GM18907 (cell line): Measurements from ENCODE around the gene MYO3B.
"Not testable (repeated sequence)": the region's sequence is repeated elsewhere in the genome, so short reads cannot be mapped to it uniquely, and the experiment has no call there.

Source experiments
- ATAC-seq: cut with Tn5 transposase; IDR thresholded peaks from one replicate; pipeline ENCODE4 v1.9.1; 2021; ENCODE audit warnings: mild to moderate bottlenecking, moderate library complexity; ENCODE audit not compliant: unreplicated experiment

Gene MYO3B

DNA sequence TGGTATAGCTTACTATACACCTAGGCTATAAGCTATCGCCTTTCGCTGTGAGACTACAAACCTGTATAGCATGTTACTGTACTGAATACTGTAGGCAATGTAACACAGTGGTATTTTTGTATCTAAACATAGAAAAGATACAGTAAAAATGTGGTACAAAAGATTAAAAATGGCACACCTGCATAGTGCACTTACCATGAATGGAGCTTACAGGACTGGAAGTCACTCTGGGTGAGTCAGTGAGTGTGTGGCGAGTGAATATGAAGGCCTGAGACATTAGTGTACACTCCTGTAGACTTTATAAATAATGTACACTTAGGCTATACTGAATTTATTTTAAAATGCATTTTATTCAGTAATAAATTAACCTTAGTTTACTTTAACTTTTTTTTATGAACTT is 279.0 kb downstream of the MYO3B start:
- no peak for ATAC-seq

DNA sequence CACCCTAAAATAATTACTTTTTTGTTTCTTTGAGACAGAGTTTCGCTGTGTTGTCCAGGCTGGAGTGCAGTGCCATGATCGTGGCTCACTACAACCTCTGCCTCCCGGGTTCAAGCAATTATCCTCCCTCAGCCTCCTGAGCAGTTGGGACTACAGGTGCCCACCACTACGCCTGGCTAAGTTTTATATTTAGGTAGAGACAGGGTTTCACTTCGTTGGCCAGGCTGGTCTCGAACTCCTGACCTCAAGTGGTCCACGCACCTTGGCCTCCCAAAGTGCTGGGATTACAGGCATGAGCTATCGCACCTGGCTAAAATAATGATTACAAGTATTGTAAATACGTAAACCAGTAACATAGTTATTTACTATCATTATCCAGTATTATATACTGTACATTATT is 279.8 kb downstream of the MYO3B start:
- ATAC-seq, result no peak

DNA sequence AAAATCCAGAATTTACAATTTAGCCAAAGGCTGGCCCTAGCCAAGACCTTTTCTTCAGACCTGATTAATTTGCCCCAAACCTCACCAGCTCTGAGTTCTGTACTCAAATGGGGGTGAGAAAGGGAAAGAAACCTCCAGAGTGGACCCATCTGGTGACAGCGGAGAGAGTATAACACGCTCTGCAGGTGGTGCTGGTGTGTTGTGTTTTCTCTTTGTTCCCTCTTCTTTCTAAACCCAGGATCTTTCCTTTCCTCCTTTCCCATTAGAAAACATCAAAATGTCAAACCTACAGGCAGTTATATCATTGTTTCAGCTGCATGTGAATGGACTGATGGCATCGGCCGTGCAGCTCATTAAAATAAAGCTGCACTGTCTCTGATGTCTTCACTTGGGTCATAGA is 283.9 kb downstream of the MYO3B start:
- no peak for ATAC-seq

GRCh38 chr2:170462433-170463205 is 284.7 kb downstream of the MYO3B start:
- ATAC-seq, result no peak

GRCh38 chr2:170463206-170463537 is 285.2 kb downstream of the MYO3B start:
- ATAC-seq, result no peak

DNA sequence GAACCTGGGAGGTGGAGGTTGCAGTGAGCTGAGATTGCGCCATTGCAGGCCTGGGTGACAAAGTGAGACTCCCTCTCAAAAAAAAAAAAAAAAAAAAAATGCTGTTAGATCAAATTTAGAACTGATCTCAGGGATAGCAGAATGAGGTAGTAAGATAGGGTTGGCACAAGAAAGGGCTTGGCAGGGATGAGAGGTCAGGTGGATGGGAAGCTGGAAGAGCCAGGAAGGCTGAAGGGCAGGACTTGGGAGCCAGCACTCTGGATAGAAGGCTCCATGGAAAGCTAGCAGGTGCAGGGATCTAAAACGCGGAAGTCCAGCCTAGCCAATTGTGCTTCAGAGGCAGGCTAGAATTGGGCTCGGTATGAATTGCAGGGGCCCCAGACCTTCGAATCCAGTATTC is 286.3 kb downstream of the MYO3B start:
- ATAC-seq, result no peak

DNA sequence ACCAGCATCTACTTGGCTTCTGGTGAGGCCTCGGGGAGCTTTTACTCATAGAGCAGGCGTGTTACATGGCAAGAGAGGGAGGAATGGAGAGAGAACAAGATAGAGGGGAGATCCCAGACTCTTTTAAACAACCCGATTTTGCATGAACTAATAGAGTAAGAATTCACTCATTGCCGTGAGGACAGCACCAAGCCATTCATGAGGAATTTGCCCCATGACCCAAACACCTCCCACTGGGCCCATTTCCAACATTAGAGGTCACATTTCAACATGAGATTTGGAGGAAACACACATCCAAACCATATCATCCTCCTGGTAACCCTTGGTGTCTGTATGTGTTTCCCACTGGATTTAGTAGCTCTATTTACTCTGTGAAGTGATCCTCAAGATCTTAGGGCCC is 287.3 kb downstream of the MYO3B start:
- no peak for ATAC-seq

GRCh38 chr2:170466632-170467031 is 288.7 kb downstream of the MYO3B start:
- ATAC-seq, result no peak

- ATAC-seq, result no peak
These were observed 289.8 kb downstream of the MYO3B start for GRCh38 chr2:170467568-170468422.

- no peak for ATAC-seq
These were observed 290.6 kb downstream of the MYO3B start for GRCh38 chr2:170468557-170468956.

DNA sequence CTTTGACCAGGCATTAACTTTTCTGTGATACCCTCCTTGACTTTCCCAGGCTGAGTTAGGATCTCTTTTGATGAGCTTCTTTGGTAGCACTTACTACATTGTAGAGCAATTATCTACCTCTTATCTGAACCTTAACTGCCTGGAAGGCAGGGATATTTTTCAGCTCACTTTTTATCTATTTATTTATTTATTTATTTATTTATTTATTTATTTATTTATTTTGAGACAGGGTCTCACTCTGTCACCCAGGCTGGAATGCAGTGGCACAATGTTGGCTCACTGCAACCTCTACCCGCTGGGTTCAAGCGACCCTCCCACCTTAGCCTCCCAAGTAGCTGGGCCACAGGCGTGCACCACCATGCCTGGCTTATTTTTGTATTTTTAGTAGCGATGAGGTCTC is 294.6 kb downstream of the MYO3B start:
- not testable (repeated sequence) for ATAC-seq

DNA sequence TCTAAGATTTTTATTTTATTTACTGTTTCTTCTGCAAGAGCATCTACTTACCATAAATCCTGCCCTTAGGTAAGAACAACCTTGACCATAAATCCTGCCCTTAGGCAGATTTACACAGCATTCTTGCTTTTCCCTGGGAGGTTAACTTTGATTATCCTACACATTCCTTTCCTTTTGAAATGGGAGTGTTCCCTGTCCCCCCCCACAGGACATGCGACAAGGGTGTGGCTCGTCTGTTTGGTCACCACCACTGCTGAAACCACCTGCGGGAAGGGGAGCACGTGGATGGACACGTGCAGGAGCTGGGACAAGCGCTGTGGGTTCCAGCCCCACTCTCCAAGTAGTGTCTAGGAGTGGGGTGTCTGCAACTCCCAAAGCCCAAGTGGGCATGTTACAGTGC is 297.9 kb downstream of the MYO3B start:
- ATAC-seq, result no peak

- no peak for ATAC-seq
These were observed 299.7 kb downstream of the MYO3B start for GRCh38 chr2:170477630-170478029.

GRCh38 chr2:170481201-170481600 is 303.3 kb downstream of the MYO3B start:
- no peak for ATAC-seq

- no peak for ATAC-seq
These were observed 306.6 kb downstream of the MYO3B start for GRCh38 chr2:170484552-170484951.

GRCh38 chr2:170485254-170486026 is 307.5 kb downstream of the MYO3B start:
- ATAC-seq, result no peak

DNA sequence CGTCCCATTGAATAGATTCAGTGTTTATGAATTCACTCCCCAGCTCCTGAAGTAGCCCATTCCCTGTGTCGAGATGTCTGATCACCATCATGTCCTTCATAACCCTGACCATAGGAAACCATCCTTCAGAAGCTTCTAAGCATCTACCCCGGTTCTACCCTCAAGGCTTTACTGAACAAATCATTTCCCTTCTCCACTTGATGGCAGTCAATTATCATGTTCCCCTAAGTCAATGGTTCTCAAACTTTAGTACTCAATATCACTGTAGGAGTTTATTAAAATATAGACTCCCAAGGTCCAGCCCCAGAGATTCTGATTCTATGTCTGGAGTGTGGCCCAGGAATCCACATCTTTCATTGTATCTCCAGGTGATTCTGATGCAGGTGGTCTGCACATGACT is 308.8 kb downstream of the MYO3B start:
- no peak for ATAC-seq

DNA sequence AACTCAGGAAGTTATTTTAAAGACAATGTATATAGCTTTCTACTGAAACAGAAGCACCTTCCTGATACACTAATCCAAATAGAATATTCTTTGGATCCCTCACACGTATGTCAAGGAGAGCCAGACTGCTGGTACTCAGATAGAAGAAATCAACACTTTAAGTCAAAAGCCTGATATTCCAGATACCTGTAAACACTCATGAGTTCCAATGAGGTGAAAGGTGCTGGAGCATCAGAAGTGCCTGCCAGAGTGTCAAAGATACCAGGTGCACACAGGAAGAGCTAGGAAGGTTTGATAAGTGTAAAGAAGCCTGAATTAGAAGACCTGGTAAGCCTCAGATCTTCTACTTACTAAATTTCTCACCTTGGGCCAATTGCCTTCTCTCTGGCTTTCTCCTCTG is 310.9 kb downstream of the MYO3B start:
- ATAC-seq, result no peak

DNA sequence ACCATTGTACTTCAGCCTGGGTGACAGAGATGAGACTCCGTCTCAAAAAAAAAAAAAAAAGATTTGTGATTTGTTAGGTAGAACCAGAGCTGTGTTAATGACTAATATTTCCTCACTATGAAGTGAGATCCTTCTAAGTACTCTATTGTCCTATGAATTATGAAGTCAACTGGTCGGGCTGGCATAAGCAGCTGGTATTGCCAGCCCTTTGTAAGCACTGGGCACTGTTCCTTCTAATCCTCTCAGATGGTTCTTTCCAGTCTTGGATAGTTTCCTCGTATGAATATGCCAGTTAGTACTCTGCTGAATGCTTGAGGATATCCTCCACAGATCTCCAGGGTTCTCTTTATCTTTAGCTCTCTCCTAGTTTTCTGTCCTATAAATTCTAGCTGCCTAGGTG is 314.1 kb downstream of the MYO3B start:
- ATAC-seq, result no peak

- no peak for ATAC-seq
These were observed 315.6 kb downstream of the MYO3B start for GRCh38 chr2:170493426-170494097.

DNA sequence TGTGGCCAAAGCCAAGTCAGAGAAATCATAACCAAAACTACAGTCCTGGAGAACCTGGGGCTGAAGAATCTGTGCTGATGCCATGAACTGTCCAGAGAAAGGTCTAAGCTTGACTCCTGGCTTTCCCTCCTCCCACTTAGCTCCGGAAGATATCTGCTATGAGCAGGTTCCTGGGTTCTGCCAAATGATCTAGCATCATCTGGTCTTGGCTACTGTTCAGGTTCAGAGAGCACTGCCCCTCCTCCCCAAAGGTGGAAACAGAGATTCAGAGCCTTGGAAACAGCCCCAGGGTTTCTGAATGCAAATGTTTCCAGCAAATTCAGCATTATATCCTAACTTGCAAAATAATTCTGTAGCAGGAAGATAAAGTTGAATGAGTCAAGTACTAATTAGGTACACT is 317.9 kb downstream of the MYO3B start:
- no peak for ATAC-seq
